Hepatocyte (in vitro differentiated cells): ENCODE measurements around the gene SENP7.

Source experiments
- CTCF ChIP-seq: fragments of 200-600 bp; sonication (generic); IDR thresholded peaks from 2 replicates; pipeline ENCODE4 v1.5.1; 2016; ENCODE audit warnings: antibody characterized with exemption, mild to moderate bottlenecking; ENCODE audit not compliant: poor library complexity
- EZH2 ChIP-seq: fragments of 200-600 bp; sonication (generic); IDR thresholded peaks from 2 replicates; pipeline ENCODE4 v1.6.1; 2016; ENCODE audit warnings: antibody characterized with exemption, mild to moderate bottlenecking, borderline replicate concordance
- EZH2phosphoT487 ChIP-seq: fragments of 200-600 bp; sonication (generic); IDR thresholded peaks from one replicate; pipeline ENCODE4 v1.6.1; 2018; ENCODE audit warnings: antibody characterized with exemption, mild to moderate bottlenecking, low read depth, moderate library complexity; ENCODE audit not compliant: unreplicated experiment, severe bottlenecking

GRCh38 chr3:101512646-101513418 lies at the start of gene SENP7:
- no peak for TF ChIP-seq CTCF
- TF ChIP-seq EZH2 = no peak
- no peak for TF ChIP-seq EZH2phosphoT487
